CD4-positive, alpha-beta T cell treated with Interferon alpha-2 for 1 hour (primary cell): ENCODE results near the gene KRT39.
"Not testable (repeated sequence)": the region's sequence is repeated elsewhere in the genome, so short reads cannot be mapped to it uniquely, and the experiment has no call there.

Experiments used
- DNase-seq, 2 donors: peaks; one replicate each; pipeline ENCODE4 v3.0.0-alpha.2; 2020 to 2022

Gene KRT39

DNA sequence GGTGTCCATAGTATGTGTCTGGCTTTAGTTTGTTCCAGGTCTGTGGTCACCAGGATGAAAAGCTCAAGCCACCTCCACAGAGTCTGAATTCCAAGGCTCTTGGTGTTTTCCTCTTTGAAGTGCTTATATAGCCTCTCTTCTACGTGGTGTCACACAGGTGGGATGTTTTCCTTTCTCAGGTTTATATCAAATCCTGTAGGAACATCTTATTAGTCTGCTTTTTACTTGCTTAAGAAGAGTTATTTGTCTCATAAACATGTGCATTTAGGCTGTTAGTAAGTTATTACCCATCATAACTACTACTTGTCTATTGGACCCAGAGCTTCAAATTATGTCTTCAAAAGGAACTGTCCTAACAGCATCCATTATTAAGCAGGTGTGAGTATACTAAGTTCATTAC is at the start of gene KRT39:
KRT39 (minus strand) TSS at position 101 of the 400 bp plus-strand sequence; CDS start at position 9, 92 bp downstream.
- DNase-seq = no peak

DNA sequence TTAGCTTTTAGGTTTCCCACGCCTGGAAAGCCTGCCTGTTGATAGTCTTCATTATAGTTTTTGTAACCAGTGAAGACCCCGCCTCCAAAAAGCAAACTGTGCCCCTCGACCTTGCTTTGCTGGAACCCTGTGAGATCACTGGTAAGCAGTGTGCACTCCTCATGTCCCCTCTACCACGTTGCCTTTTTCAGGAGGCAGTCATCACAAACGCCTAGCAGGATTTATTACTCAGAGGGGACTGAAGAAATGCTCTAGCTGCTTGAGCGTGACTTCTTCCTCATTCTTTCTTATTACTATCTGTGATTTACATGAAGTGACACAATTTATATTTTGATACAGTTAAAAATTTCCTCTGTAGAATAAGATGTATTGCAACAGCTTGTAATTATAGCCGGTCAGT is 48.7 kb upstream of the KRT39 start:
- no peak for DNase-seq

- no peak for DNase-seq
These were observed 46.9 kb upstream of the KRT39 start for GRCh38 chr17:41013606-41014005.

DNA sequence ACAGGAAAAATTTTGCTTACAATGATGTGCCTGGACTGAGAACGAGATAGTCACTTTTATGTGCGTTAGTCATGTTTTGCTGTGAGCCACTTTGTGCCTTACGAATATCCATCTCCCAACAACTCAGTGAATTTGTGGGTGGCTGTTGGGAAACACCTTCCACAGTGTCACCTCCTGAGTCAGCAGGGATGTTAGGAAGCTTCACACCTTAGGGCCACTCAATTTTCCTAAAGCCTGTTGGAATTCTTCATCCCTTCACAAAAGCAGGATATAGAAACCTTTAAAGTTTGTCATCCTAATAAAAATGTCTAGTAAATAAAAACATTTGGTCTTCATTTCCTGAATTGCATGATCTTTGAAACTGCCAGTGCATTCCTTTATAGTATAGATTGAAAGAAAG is 46.4 kb upstream of the KRT39 start:
- DNase-seq = no peak

DNA sequence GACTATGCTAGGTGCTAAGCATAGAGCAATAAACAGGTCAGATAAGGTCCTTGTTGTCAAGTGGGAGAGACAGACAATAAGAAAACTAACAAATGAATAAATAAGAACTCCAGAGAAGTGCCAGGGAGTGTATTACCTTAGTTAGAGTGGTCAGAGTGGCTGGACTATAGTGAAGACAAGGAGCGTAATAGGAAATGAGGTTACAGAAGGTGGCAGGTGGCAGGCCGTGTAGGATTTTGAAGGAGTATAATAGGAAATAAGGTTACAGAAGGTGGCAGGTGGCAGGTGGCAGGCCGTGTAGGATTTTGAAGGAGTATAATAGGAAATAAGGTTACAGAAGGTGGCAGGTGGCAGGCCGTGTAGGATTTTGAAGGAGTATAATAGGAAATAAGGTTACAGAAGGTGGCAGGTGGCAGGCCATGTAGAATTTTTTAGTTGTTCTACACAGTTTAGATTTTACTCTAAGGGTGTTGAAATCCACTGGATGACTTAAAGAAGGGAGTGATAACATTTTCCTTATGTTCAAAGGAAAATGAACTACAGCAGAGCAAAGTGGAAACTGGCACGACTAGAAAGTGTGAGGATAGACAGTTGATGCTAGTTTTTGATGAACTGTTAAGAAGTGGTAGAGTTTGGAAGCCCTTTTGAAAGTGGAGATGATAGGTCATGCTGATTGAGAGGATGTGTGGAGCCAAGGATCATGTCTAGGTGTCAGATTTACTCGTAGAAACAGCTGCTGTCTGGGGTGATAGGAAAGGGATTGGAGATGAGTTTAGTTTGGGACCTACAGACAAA is 45.8 kb upstream of the KRT39 start:
- no peak for DNase-seq

DNA sequence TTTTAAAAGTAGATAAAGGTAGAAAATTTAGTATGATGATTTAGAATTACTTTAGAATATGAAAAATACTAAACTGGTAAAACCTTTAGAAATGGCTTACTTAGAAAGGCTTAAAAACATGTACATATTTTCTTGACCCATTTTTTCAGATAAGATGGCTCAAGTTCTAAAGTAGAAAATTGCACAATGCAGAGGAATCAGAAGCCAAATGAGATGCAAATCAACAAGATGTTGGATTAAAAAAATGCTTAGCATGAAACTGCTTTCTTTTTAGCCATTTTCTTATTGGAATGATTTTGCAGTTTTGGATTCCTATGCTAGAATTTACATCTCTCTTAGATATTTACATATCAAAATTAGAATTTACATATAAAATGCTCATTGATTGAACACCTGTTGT is 43.7 kb upstream of the KRT39 start:
- no peak for DNase-seq

- DNase-seq = no peak
These were observed 43.2 kb upstream of the KRT39 start for GRCh38 chr17:41009936-41010335.

DNA sequence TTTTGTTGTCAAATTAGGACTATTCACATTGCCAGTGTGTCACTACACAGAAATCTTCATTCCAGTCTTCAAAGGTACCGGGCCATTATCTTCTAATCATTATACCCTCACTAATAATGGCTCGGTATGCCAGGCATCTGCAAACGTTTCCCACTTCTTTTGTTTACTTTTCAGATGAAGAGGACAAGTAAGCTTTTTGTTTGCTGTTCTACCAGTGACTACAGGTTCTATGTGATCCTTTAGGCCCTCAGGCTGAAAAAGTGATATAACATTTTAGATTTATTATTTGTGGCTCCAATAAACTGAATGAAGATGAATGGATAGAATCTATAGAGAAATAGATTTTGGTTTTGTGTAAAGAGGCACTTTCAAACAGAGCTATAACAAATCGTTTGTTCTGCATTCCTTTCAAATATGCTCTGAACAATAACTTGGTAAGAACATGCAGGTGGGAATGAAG is 42.6 kb upstream of the KRT39 start:
- DNase-seq = no peak

- DNase-seq = no peak
These were observed 42.1 kb upstream of the KRT39 start, which contains the start of gene KRTAP3-1 for GRCh38 chr17:41008811-41009210. Gene KRTAP3-1 (minus strand): TSS chr17:41009128. CDS start chr17:41009074, 54 bp downstream.

DNA sequence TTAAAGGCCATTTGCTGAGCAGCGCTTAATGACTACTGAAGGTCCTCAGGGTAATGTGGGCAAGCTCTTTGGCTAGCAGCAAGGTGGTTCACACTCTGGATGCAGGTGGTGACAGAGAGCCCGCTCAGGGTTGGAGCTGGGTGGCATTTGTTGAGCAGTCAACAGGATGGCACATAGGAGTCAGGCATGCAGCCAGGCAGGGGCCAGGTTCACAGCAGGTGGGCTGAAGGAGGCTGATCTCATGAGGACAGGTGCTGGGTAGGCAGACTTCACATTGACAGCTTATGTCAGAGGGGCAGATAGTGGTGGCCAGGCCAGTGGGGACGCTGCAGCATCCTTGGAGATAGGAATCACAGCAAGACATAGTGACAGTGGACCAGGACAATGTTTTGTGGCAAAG is 37.6 kb upstream of the KRT39 start:
- no peak for DNase-seq

GRCh38 chr17:41003926-41004325 is 37.2 kb upstream of the KRT39 start:
- DNase-seq = no peak

DNA sequence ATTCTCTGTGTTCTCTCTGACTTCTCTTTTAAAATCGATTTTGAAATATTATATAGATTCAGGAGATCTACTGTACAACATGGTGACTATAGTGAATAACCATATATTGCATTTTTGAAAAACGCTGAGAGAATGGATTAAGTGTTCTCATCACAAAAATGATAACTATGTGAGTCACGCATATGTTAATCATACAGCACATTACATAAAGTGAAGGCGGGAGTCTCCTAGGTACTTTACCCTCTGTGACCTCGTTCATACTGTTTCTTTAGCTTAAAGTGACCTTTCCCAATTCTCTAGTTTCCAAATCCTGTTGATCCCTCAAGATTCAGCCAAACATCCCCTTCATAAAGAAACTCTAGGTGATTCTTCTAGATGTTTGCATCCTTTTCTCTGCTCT is 36.1 kb upstream of the KRT39 start:
- DNase-seq = no peak

DNA sequence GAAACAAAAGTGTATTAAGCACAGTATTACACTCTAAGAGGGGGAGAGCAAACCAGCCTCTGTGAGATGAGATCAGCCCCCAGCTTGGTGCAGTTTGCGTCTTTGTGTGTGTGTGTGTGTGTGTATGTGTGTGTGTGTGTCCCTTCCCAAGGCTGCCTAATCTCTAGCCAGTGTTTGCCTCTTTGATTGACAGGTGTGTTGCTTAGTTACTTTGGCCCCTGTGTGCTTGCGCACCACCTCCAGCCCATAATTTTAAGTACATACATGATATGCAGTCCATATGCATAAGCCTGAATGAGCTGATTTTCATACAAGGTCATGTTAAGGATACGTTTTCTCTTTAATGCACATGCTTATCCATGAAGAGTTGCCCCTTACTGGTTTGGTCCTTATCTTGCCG is 35.0 kb upstream of the KRT39 start:
- DNase-seq = no peak

GRCh38 chr17:40999563-40999962 is 32.8 kb upstream of the KRT39 start, which contains the start of gene KRTAP3-2:
Gene KRTAP3-2 (minus strand): TSS chr17:40999906. CDS start chr17:40999853, 53 bp downstream.
- not testable (repeated sequence) for DNase-seq

GRCh38 chr17:40997361-40997760 is 30.6 kb upstream of the KRT39 start:
- DNase-seq = no peak

- DNase-seq = no peak
These were observed 30.1 kb upstream of the KRT39 start for GRCh38 chr17:40996829-40997228.

- DNase-seq = no peak
These were observed 28.4 kb upstream of the KRT39 start for GRCh38 chr17:40995116-40995515.

DNA sequence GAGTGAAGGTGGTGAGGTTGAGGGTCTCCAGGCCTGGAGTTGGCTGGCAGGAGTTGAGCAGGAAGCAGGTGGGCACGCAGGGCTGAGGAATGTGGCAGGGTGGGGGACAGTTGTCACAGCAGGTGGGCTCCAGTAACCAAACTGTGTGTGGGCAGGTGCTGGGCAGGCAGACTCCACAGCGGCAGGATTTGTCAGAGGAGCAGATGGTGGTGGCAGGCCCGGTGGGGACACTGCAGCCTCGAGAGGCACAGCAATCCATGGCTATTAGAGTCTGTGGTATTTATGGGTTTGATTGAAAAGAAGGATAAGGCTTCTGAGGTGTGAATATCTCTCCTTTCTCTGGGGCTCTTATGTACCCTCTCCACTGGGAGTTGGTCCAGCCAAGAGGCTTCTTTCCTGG is 27.1 kb upstream of the KRT39 start, which contains the start of gene KRTAP3-3:
KRTAP3-3 (minus strand) TSS at position 326 of the 400 bp plus-strand sequence; CDS start at position 259, 67 bp downstream.
- no peak for DNase-seq

DNA sequence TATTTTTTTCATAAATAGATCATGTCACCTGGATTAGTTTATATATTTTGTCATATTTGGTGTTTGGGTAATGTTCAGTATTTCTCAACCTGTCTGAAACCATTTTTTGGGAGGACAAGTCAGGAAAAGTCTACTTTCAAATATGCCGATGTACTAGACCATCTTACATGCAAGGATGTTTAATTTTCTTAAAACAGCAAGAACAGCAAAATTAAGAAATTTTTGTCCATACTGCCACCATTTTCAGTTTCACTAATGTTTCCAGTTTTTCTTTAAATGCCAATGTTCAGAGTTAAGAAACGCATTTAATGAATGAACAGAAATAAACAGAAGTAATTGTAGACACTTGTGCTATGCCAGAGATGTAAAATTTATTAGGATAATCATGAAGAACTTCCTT is 26.3 kb upstream of the KRT39 start:
- no peak for DNase-seq

GRCh38 chr17:40992666-40993065 is 25.9 kb upstream of the KRT39 start:
- no peak for DNase-seq

- no peak for DNase-seq
These were observed 20.2 kb upstream of the KRT39 start for GRCh38 chr17:40986920-40987319.

DNA sequence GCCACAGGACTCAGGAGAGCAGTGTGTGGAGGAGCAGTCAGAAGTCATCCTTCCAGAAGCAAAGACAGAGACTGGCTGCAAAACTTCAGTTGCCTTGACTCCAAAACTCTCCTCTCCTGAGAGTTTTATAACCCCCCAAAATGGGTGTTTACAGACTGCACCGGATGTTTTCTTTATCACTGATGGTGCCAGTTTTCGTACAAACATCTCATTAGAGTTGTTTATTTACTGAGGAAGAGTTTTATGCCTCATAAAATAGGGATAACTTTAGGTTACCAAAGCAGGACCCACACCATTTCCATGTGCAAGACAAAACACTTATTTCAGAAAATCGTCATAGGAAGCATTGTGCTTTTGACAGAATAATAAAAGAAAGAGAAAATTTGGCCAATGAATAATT is 17.5 kb upstream of the KRT39 start, which contains the start of gene KRT40:
KRT40 (minus strand) TSS at position 101 of the 400 bp plus-strand sequence; CDS start at position 48, 53 bp downstream.
- DNase-seq = no peak

DNA sequence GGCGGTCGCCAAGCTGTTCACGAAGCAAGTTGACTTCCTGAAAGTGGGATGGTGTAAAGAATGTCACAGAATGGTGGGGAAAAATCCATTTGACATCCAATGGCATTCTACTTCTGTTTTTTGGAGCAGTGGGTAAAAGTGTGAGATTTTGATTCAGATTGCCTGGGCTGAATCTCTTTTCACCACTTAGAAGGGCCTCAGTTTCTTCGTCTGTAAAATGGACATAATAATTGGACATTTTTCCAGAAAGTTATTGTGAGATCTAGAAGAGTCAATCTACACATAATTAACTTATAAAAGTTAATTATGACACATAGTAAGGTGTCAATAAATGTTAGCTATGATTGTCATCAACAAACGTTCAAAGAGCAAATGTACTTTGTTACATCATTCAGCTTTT is 14.4 kb upstream of the KRT39 start:
- DNase-seq = no peak

DNA sequence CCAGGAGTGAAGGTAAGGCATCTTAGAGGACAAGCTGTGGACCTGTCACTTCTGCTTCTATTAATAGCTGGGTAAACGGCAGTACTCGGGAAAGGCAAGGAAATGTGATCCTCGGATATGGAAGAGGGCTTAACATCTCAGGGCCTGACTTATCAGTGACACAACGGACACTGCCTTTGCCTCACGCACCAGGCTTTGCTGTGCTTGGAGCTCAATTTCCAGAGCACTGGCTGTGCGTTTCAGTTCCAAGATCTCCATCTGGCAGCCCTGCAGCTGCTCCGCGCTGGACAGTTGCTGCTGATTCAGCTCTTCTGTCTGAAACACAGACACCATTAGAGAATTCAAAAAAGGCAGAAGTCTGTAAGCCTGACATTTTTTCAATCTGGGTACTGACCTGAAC is 13.8 kb upstream of the KRT39 start:
- DNase-seq = no peak

DNA sequence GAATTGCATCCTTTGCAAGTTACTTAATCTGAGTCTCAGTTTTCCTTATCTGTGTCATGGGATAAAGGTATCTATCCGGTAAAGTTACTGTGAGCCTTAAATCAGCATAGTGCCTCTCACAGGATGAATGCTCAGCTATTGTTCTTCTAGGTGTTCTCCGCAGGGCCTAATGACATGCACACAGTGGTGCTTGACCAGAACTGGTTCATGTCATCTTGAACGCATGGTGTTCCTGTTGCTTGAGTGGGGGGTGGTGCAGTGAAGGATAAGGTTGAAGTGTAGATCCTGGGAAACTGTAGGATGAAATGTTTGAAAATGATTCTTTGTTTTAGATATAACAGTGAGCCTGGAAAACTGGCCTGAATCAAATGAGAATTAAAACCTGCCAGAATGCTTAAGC is 13.4 kb upstream of the KRT39 start:
- DNase-seq = no peak
